Stomach smooth muscle (tissue), 2 donors: ENCODE results near the gene POU2F1.

Experiments
- H3K27ac ChIP-seq: one replicate; pipeline ENCODE4 v1.7.0; 2013; ENCODE audit warnings: mild to moderate bottlenecking, low read length, inconsistent platforms
- H3K27me3 ChIP-seq, 2 donors: one replicate each; pipeline ENCODE4 v1.7.0; 2013; ENCODE audit warnings: low read length in 2 of 2; ENCODE audit not compliant: insufficient read depth in 2 of 2, control insufficient read depth in 1 of 2
- H3K36me3 ChIP-seq, 2 donors: one replicate each; pipeline ENCODE4 v1.7.0; 2013; ENCODE audit warnings: low read length in 2 of 2; ENCODE audit not compliant: control insufficient read depth in 2 of 2, insufficient read depth in 2 of 2
- H3K4me1 ChIP-seq: one replicate; pipeline ENCODE4 v1.7.0; 2013; ENCODE audit warnings: low read length; ENCODE audit not compliant: control insufficient read depth, insufficient read depth
- H3K4me3 ChIP-seq, 2 donors: one replicate each; pipeline ENCODE4 v1.7.0; 2013; ENCODE audit warnings: low read length in 2 of 2
- H3K9ac ChIP-seq, 2 donors: one replicate each; pipeline ENCODE4 v1.7.0; 2013; ENCODE audit warnings: low read length in 2 of 2, mild to moderate bottlenecking in 1 of 2
- H3K9me3 ChIP-seq, 2 donors: one replicate each; pipeline ENCODE4 v1.7.0; 2013; ENCODE audit warnings: low read length in 2 of 2; ENCODE audit not compliant: control insufficient read depth in 2 of 2
- donor health status: healthy.
- donor health status: Pancreatic carcinoma.

The POU2F1 gene

GRCh38 chr1:167273027-167273800 lies 52.5 kb downstream of the POU2F1 start:
- Histone ChIP-seq H3K4me1 (peaks cover 16% of the 10 kb centered on the region), H3K27ac (no peak overlapping the region), H3K9ac (no peak overlapping the region), H3K27me3 (no peaks in the 10 kb centered on the region), H3K36me3 (no peaks in the 10 kb centered on the region), H3K9me3 (no peaks in the 10 kb centered on the region), H3K4me3 (no peak overlapping the region)

GRCh38 chr1:167274061-167274460 lies 53.4 kb downstream of the POU2F1 start:
- no peak overlapping the region for H3K27ac ChIP-seq
- no peaks in the 10 kb centered on the region for H3K9me3 ChIP-seq
- H3K27me3 ChIP-seq, result no peaks in the 10 kb centered on the region
- H3K9ac ChIP-seq, result no peak overlapping the region
- peaks cover 12% of the 10 kb centered on the region for H3K4me1 ChIP-seq
- H3K4me3 ChIP-seq, result no peak overlapping the region
- no peaks in the 10 kb centered on the region for H3K36me3 ChIP-seq

GRCh38 chr1:167276969-167277368 lies 56.3 kb downstream of the POU2F1 start:
- Histone ChIP-seq H3K9ac (no peak overlapping the region), H3K4me3 (no peak overlapping the region), H3K27me3 (no peaks in the 10 kb centered on the region), H3K4me1 (peaks cover 6% of the 10 kb centered on the region), H3K9me3 (no peaks in the 10 kb centered on the region), H3K36me3 (no peaks in the 10 kb centered on the region), H3K27ac (no peak overlapping the region)

- no peak overlapping the region for H3K9ac ChIP-seq
- H3K27me3 ChIP-seq, result no peaks in the 10 kb centered on the region
- no peaks in the 10 kb centered on the region for H3K36me3 ChIP-seq
- no peaks in the 10 kb centered on the region for H3K9me3 ChIP-seq
- H3K27ac ChIP-seq, result no peak overlapping the region
- H3K4me3 ChIP-seq, result no peak overlapping the region
- H3K4me1 ChIP-seq, result no peaks in the 10 kb centered on the region
Observed at GRCh38 chr1:167278497-167278896, 57.8 kb downstream of the POU2F1 start.

- no peak overlapping the region for H3K9ac ChIP-seq
- no peaks in the 10 kb centered on the region for H3K27me3 ChIP-seq
- H3K4me3 ChIP-seq, result no peak overlapping the region
- H3K36me3 ChIP-seq, result no peaks in the 10 kb centered on the region
- H3K4me1 ChIP-seq, result no peaks in the 10 kb centered on the region
- no peak overlapping the region for H3K27ac ChIP-seq
- no peaks in the 10 kb centered on the region for H3K9me3 ChIP-seq
Observed at GRCh38 chr1:167280912-167281311, 60.2 kb downstream of the POU2F1 start.

- H3K9me3 ChIP-seq, result no peaks in the 10 kb centered on the region
- H3K4me1 ChIP-seq, result no peaks in the 10 kb centered on the region
- H3K27ac ChIP-seq, result no peak overlapping the region
- H3K9ac ChIP-seq, result no peak overlapping the region
- H3K4me3 ChIP-seq, result no peak overlapping the region
- H3K27me3 ChIP-seq, result no peaks in the 10 kb centered on the region
- no peaks in the 10 kb centered on the region for H3K36me3 ChIP-seq
Observed at GRCh38 chr1:167288390-167289074, 67.8 kb downstream of the POU2F1 start.

GRCh38 chr1:167289075-167289442 lies 68.4 kb downstream of the POU2F1 start:
- H3K27me3 ChIP-seq, result no peaks in the 10 kb centered on the region
- no peak overlapping the region for H3K9ac ChIP-seq
- no peaks in the 10 kb centered on the region for H3K9me3 ChIP-seq
- no peak overlapping the region for H3K4me3 ChIP-seq
- H3K36me3 ChIP-seq, result no peaks in the 10 kb centered on the region
- H3K4me1 ChIP-seq, result no peaks in the 10 kb centered on the region
- no peak overlapping the region for H3K27ac ChIP-seq

GRCh38 chr1:167289966-167290365 lies 69.3 kb downstream of the POU2F1 start:
- Histone ChIP-seq H3K27ac (no peak overlapping the region), H3K36me3 (no peaks in the 10 kb centered on the region), H3K27me3 (no peaks in the 10 kb centered on the region), H3K9me3 (no peaks in the 10 kb centered on the region), H3K9ac (no peak overlapping the region), H3K4me1 (no peaks in the 10 kb centered on the region), H3K4me3 (no peak overlapping the region)

GRCh38 chr1:167291539-167292185 lies 71.0 kb downstream of the POU2F1 start:
- Histone ChIP-seq H3K9me3 (no peaks in the 10 kb centered on the region), H3K27me3 (no peaks in the 10 kb centered on the region), H3K9ac (no peak overlapping the region), H3K4me3 (no peak overlapping the region), H3K27ac (no peak overlapping the region), H3K4me1 (no peaks in the 10 kb centered on the region), H3K36me3 (no peaks in the 10 kb centered on the region)

GRCh38 chr1:167292216-167292615 lies 71.5 kb downstream of the POU2F1 start:
- no peak overlapping the region for H3K9ac ChIP-seq
- H3K27ac ChIP-seq, result no peak overlapping the region
- no peaks in the 10 kb centered on the region for H3K36me3 ChIP-seq
- no peak overlapping the region for H3K4me3 ChIP-seq
- no peaks in the 10 kb centered on the region for H3K9me3 ChIP-seq
- H3K4me1 ChIP-seq, result no peaks in the 10 kb centered on the region
- H3K27me3 ChIP-seq, result no peaks in the 10 kb centered on the region

GRCh38 chr1:167293057-167293456 lies 72.4 kb downstream of the POU2F1 start:
- Histone ChIP-seq H3K4me3 (no peak overlapping the region), H3K27me3 (no peaks in the 10 kb centered on the region), H3K4me1 (no peaks in the 10 kb centered on the region), H3K9me3 (no peaks in the 10 kb centered on the region), H3K27ac (no peak overlapping the region), H3K9ac (no peak overlapping the region), H3K36me3 (no peaks in the 10 kb centered on the region)
